HG02678 (cell line): Measurements from ENCODE around the gene TKT.
"Not testable (repeated sequence)": the region's sequence is repeated elsewhere in the genome, so short reads cannot be mapped to it uniquely, and the experiment has no call there.

Experiments
- ATAC-seq: cut with Tn5 transposase; IDR thresholded peaks from one replicate; pipeline ENCODE4 v1.9.1; 2021; ENCODE audit warnings: mild to moderate bottlenecking, moderate library complexity; ENCODE audit not compliant: unreplicated experiment

TKT gene

DNA sequence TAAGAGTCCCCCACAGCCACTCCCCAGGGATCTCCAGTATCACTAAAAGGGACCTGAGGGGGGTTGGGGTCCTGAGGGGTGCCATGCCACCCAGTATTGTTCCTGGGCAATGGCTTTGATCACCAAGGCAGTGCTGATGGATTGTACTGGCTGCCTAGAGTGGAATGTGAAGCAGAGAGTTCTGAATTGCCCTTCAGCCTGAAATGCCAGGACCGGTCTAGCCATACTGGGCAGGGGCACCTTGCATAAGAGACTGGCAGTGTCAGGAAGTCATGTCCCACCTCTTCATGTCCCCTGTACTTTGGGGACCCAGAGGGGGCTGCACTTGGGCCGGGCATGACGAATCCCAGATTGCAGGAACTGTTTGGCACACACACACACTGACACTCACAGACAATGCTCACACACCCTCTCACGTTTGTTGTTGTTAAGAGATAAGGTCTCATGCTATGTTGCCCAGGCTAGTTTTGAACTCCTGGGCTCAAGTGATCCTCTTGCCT is 4.5 kb upstream of the TKT start:
- no peak for ATAC-seq

GRCh38 chr3:53259427-53260259 is 3.8 kb upstream of the TKT start:
- no peak for ATAC-seq

DNA sequence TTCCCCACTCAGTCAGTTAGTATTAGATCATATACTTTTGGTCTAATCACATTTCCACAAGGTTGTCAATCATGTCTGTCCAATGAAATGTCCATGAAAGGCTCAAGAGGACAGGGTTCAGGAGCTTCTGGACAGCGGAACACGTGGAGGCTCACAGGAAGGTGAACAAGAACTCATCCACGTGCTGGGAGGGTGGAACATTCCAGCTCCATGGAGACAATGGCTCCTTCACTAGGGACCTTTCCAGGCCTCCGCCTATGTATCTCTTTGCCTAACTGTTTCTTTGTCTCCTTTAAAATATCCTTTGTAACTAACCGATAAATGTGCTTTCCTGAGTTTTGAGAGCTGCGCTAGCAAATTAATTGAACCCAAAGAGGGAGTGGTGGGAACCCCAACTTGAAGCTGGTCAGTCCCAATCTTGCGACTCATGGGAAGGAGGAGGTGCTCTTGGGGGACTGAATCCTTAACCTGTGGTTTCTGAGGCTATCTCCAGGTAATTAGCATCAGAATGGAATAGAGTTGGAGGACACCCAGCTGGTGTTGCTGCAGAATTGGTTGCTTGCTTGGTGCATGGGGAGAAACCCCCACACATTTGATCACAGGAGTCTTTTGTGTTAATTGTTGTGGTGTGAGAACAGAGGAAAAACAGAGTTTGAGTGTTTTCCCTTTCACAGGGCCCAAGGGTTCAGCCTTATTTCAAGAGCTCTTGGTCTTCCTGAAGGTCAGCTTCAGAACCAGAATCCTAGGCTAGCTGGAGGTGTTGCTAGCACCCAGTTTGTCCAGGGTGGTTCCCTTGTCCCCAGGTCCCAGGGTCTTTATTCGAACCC is 3.0 kb upstream of the TKT start:
- ATAC-seq: no peak

DNA sequence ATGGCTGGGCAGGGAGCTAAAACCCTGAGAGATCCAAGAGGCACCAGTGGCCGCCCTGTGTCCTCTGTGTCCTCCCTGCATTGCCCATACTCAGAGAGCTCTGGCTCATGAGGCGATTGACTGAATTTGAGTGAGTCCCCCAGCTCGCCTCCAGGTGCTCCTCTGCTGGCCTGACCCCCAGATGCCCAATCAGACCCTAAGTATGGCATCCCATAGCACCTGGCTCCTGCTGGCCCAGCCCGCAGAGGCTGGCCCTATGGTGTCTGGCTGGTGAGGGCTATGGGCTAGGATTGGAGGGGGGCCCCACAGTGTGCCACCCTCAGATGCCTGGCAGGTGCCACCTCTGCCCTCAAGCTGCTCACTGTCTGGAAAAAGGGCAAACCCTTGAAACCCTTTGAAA is 1.6 kb upstream of the TKT start:
- no peak for ATAC-seq

DNA sequence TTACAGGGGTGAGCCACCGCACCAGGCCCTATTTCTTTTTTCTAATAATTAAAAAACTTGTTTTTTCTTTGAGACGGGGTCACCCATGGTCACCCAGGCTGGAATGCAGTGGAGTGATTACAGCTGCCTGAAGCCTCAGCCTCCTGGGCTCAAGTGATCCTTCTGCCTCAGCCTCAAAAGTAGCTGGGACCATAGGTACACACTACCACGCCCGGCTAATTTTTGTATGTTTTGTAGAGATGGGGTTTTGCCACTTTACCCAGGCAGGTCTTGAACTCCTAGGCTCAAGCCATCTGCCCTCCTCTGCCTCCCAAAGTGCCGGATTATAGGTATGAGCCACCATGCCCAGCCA is 858 bp upstream of the TKT start:
- no peak for ATAC-seq

DNA sequence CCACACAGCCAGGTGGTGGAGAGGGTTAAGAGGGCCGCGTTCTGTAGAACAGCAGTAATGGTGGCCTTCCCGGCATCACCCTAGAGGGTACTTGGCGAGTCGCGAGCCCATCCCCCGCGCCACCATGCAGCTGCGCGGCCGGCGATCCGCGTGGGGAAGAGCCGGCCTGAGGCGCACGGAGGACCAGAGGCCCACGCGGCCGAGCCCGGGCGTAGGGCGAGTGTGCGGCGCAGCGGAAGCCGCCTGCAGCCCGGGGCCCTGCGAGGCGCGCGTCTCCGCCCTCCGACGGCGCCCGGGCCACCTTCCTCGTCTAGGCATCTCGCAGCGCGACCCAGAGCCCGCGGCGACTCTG is 423 bp downstream of the TKT start:
- ATAC-seq: peak; percentile 41

- peak; percentile 40 for ATAC-seq
These were observed 1.1 kb downstream of the TKT start for GRCh38 chr3:53254509-53255422.

DNA sequence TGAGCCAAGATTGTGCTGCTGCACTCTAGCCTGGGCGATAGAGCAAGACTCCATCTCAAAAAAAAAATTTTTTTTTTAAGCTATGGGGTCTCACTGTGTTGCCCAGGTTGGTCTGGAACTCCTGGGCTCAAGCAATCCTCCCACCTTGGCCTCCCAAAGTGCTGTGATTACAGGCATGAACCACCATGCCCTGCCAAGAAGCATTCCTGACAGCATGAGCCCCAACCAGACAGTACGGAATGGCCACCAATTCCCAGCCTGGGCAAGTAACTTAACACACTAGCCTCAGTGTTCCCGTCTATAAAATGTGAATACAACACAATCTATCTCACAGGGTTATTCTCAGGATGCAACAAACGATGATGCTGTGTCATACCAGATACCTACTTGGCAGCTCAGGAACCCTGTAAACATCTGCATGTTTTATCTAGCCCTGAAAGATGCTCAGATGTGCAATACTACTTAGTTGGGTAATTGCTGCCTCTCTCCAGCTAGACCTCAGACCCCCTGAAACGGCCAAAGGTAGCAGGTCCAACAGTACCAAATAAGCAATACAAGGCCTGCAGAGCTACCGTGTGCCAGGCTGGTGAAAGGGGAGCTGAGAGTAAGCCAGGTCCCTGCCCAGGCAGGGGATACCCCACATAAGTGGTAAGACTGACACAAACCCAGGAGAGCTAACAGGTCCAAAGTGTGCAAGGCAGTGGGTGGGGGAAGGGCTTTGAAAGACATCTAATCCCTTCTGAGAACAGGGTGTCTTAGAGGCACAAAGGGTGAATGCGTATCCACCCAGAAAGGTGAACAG is 1.9 kb downstream of the TKT start:
- no peak for ATAC-seq

DNA sequence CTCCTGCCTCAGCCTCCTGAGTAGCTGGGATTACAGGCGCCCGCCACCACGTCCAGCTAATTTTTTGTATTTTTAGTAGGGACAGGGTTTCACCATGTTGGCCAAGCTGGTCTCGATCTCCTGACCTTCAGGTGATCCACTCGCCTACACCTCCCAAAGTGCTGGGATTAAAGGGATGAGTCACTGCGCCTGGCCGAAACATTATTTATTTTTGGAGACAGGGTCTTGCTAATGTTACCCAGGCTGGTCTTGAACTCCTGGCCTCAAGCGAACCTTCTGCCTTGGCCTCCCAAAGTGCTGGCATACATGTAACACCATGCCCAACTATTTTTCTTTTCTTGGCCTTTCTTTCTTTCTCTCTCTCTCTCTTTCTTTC is 2.9 kb downstream of the TKT start:
- not testable (repeated sequence) for ATAC-seq

DNA sequence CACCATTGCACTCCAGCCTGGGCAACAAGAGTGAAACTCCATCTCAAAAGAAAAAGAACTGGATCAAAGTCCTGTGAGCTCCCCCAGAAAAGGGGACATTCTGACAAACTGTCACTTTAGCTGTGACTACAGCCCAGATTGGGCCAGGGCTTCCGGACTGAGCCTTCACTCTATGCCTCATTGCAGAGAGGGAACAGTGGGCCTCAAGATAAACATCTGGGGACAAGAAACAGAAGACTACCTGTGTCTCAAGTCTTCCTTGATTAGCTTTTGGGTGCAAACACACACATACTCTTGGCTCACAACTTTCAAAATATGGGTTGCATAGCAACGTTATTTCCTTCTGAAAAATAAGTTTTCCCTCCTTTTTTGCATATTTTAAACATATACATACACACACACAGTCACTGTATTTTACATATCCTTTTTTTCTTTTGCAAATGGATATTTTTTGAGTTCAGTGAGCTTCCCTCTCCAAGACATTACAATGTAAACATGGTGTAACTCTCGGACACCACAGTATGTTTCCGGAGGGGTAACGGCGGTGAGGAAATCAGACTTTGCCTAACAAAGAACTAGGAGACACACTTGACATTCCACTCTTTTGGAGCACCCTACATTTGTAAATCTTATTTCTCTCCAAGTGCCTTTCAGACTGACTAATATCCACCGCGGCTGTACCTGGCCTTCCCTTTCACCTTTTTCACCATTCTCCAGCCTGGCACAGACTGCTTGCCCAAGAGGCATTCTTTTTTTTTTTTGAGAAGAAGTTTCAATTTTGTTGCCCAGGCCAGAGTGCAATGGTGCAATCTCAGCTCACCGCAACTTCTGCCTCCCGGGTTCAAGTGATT is 3.5 kb downstream of the TKT start:
- no peak for ATAC-seq

DNA sequence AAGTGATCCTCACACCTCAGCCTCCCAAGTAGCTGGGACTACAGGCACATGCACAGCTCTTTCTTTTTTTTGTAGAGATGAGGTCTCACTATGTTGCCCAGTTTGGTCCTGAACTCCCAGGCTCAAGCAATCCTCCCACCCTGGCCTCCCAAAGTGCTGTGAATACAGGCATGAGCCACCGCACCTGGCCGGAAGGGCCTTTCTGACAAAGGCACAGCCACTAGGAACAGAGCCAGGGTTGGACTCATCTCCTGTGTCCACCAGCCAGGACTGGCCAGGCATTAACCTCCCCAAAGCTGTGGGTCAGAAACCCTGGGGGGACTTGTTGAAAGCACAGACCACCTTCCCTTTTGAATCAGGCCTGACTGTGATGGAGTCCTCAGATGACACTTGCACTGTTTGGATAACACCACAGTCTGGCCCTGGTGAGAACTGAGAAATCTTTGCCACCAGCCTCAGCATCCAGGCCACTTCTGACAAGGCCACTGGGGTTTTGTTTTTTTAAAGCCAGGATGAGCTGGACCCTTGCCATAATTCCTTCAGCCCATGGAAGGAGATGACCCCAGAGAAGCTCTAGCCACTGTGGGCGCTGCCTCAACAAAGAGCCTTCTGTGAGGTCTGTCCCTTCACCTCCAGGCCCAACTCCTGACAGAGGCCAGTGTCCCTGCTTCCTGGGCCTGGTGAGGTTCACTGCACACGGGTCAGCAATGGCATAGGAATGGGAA is 4.8 kb downstream of the TKT start:
- no peak for ATAC-seq

DNA sequence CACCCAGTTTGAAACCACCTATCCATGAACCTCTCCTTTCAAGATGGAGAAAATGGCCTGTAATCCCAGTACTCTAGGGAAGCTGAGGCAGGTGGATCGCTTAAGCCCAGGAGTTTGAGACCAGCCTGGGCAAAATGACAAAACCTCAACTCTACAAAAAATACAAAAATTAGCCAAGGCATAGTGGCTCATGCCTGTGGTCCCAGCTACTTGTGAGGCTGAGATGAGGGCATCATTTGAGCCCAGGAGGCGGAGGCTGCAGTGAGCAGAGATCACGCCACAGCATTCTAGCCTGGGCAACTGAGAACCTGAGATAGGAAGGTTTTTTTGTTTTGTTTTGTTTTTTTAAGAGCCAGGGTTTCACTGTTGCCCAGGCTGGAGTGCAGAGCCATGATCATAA is 5.4 kb downstream of the TKT start:
- no peak for ATAC-seq

DNA sequence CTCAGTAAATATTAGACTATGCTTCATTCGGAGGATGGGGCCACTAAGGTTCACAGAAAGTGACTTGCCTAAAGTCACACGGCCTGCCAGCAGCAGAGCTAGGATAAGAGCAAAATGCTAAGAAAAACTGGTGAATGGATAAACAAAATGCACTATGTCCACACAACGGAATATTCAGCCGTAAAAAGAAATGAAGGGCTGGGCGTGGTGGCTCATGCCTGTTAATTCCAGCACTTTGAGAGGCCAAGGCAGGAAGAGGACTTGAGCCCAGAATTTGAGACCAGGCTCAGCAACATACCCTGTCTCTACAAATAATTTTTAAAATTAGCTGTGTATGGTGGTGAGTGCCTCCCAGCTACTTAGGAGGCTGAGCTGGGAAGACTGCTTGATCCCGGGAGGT is 7.7 kb downstream of the TKT start:
- ATAC-seq: no peak

DNA sequence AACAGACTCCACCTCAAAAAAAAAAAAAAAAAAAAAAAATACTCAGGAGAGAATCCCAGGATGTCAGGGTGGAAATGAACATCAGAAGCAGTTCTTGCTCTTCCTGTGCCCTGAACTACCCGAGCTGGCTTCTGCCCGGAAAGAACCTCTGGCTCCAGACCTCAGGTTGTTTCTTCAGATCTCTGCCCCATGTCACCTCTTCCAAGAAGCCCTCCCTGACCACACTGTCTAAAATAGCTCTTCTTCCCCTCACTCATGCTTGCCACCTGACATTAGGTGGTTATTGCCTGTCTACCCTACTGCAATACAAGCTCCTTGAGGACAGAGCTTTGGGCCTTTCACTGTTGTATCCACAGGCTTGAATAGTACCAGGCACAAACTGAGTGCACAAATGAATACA is 8.2 kb downstream of the TKT start:
- no peak for ATAC-seq

- ATAC-seq: no peak
These were observed 11.6 kb downstream of the TKT start for GRCh38 chr3:53244271-53244670.

- ATAC-seq: no peak
These were observed 12.0 kb downstream of the TKT start for GRCh38 chr3:53243785-53244184.

DNA sequence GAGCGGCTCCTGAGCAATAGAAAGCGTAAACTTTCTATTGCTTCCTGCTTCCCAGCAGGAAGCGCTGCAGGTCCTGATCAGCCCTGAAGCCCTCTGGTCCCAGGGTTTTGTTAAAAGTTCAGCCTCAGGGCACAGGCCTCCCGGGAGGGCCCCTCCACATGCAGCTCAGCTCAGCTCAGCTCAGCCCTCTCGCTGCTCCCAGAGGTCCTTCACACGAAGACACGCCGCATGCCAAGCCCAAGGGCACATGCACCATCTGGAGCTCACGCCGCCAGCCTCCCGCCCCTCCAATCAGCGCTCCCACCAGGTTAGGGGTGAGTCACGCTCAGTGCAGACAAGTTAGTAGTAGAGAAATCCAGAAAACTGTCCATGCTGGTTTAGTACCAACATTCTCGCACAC is 12.7 kb downstream of the TKT start:
- no peak for ATAC-seq

- no peak for ATAC-seq
These were observed 13.2 kb downstream of the TKT start for GRCh38 chr3:53242642-53243041.

DNA sequence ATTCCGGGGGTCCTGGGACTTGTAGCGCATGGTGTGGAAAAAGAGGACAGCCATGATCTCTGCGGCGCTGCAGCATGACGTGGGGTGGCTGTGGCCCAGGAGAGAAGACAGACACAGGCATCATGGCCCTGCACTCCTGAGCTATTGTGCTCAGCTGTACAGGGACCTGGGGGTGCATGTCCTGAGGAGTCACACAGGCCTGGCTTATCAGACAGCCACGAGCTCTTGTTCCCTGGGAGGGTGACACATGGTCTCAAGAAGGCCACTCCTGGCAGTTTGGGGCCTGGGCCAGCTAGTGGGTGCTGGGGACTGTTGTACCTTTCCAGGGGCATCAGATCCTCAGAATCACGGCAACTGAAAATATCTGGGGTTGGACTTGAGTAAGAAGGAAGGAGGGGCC is 13.7 kb downstream of the TKT start:
- no peak for ATAC-seq
